OCI-M1 (cell line): Measurements from ENCODE around the gene ABCB10.
"Not testable (repeated sequence)": the region's sequence is repeated elsewhere in the genome, so short reads cannot be mapped to it uniquely, and the experiment has no call there.

Experiments used
- DNase-seq: peaks from one replicate; lab custom pipeline; 2025; lab: John Stamatoyannopoulos, UW

Gene ABCB10

GRCh38 chr1:229536982-229537381, 21.5 kb downstream of the ABCB10 start:
- no peak for DNase-seq

GRCh38 chr1:229535230-229535629, 23.3 kb downstream of the ABCB10 start:
- DNase-seq = no peak

- no peak for DNase-seq
These were observed 27.2 kb downstream of the ABCB10 start for GRCh38 chr1:229531326-229531725.

GRCh38 chr1:229529639-229530038, 28.9 kb downstream of the ABCB10 start:
- no peak for DNase-seq

- DNase-seq = no peak
These were observed 31.8 kb downstream of the ABCB10 start for GRCh38 chr1:229526695-229527094.

GRCh38 chr1:229523052-229523451, 35.5 kb downstream of the ABCB10 start:
- DNase-seq = no peak

- DNase-seq = peak; percentile 83
These were observed 43.8 kb downstream of the ABCB10 start for GRCh38 chr1:229514578-229515275.

- not testable (repeated sequence) for DNase-seq
These were observed 46.9 kb downstream of the ABCB10 start for GRCh38 chr1:229511625-229512024.

- not testable (repeated sequence) for DNase-seq
These were observed 47.3 kb downstream of the ABCB10 start for GRCh38 chr1:229511201-229511600.

- no peak for DNase-seq
These were observed 48.9 kb downstream of the ABCB10 start for GRCh38 chr1:229509576-229509975.

GRCh38 chr1:229508823-229509337, 49.6 kb downstream of the ABCB10 start:
- no peak for DNase-seq

- peak; percentile 99 for DNase-seq
These were observed 50.3 kb downstream of the ABCB10 start, which contains the start of gene NUP133 for GRCh38 chr1:229507951-229508822. Gene NUP133 (minus strand): TSS chr1:229508341. CDS start chr1:229508249, 92 bp downstream.

GRCh38 chr1:229507502-229507901, 51.0 kb downstream of the ABCB10 start:
- peak; percentile 53 for DNase-seq

- DNase-seq = no peak
These were observed 51.9 kb downstream of the ABCB10 start for GRCh38 chr1:229506633-229507032.

- no peak for DNase-seq
These were observed 62.7 kb downstream of the ABCB10 start for GRCh38 chr1:229495782-229496181.

GRCh38 chr1:229487181-229487580, 71.3 kb downstream of the ABCB10 start:
- DNase-seq = no peak

GRCh38 chr1:229485318-229485717, 73.2 kb downstream of the ABCB10 start:
- DNase-seq = no peak

- no peak for DNase-seq
These were observed 76.0 kb downstream of the ABCB10 start for GRCh38 chr1:229482511-229482910.

- DNase-seq = no peak
These were observed 78.0 kb downstream of the ABCB10 start for GRCh38 chr1:229480495-229480894.

GRCh38 chr1:229479660-229480399, 78.7 kb downstream of the ABCB10 start:
- peak; percentile 58 for DNase-seq

- DNase-seq = no peak
These were observed 79.7 kb downstream of the ABCB10 start for GRCh38 chr1:229478852-229479251.

- DNase-seq = not testable (repeated sequence)
These were observed 82.6 kb downstream of the ABCB10 start for GRCh38 chr1:229475859-229476258.
